NCI-H226 (cell line): ENCODE measurements around the gene GDNF.
"Not testable (repeated sequence)": the region's sequence is repeated elsewhere in the genome, so short reads cannot be mapped to it uniquely, and the experiment has no call there.

Experiments used
- DNase-seq: peaks from one replicate; pipeline ENCODE4 v3.0.0-alpha.2; 2015

Gene GDNF

DNA sequence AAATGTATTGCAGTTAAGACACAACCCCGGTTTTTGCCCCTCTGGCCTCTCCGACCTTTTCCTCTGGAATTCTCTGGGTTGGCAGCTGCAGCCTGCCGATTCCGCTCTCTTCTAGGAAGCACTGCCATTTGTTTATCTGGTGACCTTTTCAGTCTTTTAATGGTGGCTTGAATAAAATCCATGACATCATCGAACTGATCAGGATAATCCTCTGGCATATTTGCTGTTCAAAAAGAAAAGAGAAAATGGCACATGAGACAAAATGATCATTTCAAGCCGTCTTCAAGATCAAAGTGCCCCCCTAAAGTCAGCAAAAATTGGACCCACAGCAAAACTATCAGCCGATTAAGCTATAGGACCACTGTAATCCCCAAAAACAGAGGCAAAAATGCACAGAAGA is 23.9 kb downstream of the GDNF start:
- DNase-seq: no peak

DNA sequence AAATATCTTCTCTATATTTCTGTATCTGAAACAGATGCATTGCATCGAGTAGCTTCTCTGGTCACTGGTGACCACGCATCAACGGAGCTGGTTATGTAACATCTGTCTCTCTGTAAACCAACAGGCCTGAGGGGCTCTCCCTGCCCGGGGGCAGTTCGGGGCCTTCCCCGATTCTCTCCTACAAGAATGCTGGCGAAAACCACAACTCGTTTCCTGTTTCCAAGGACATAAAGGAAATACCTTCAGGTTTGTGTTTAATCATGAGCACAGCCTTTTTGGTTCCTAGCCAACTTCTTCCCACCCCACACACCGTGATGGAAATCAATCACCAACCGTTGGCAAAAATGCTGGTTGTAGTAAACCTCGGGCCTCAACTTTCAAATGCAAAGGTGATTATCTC is 25.1 kb downstream of the GDNF start:
- DNase-seq: peak; percentile 98

DNA sequence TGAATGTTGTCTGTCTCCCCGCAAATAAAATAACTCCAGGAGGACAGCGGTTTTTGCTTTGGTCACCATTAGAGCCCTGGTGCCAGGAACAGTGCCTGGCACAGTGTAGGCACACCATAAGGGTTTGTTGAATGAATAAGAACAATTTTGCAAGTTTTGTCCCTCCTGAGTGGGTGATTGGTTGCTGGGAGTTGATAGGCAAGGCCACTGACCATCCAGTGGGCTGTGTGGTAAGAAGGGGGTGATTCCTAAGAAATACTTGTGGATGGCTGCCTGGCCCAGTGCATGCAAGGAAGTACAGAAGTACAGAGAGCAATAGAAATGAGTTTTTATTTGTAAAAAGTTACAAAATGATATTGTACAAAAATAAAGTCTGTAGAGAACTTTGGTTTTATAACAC is 27.5 kb downstream of the GDNF start:
- no peak for DNase-seq

DNA sequence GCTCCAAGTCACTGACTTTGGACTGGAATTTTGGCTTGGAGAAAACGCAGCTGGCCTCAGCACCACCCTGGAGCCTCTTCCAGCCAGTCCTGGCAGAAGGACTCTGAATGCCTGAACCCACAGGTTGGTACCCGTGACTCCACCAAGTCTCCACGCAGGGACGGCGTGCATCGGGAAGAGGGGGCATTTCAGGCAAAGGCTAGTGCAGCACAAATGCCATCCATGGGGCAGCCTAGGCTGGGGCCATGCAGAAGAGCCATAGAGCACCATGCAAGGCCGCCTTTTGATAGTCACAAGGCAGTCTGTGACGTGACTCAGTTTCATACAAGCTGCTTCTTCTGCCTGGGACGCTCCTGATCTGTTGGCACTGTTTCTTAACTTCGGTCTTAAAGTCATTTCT is 28.0 kb downstream of the GDNF start:
- no peak for DNase-seq

DNA sequence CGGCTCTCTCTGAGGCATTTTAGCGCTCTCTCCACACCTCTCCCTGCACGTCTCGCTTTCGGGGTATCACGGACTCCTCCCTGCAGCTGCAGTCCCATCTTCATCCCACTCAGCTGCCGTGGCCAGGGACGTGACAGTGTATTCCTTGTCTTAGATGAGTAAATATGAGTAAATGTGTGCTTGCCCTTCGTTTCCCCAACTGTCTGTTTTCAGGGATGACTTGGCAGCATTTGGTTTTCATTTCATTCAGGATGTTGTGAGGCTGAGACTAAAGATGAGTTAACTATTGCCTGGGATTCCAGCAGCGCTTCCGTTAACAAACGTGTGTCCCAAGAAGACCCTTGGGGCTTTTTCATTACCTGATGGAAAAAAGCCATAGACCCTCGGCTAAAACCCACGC is 29.5 kb downstream of the GDNF start:
- no peak for DNase-seq

DNA sequence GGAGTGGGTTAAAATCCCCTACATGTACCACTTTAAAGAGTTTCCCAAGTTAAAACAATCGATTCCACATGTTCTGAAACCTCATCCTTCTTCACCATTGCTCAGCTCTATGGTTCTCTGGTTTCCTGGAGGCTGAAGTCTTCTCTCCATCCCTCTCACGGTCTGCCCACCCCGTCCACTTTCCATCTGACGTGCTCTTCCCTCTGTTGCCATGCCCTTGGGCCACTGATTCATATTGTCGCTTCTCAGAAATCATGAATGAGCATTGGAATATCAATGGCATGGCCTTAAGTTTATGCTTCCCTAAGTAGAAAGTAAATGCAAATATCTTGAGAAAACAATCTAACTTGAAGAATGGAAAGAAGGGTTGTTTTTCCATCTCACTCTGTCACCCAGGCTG is 30.9 kb downstream of the GDNF start:
- DNase-seq: no peak

DNA sequence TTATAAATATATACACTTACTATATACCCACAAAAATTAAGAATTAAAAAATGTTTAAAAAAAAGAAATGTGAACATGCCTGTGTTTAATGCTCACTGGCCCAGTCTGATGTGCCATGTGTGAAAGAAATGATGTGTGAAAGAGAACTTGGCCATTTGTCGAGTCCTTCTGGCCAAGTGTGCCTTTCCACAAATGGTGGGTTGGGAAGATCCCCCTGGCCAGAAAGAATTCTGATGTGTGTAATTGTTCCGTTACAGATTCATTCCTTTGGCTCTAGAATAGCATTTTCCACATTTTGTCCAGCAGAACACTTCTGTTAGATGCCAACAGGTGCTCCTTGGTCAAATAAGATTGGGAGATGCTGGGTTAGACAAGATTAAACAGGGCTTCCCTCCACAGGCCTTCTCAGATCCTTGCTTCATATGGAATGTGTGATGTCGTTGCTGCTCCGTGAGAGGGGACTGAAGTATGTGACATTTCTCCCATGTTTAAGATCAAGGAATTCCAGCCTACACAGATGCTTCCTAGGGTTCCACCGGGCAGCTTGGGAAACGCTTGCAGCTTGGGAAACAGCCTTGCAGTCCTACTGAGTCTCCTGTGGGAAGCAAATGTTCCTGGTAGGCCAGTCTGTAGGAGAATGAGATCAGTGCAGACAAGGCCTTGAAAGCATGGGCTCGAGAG is 32.1 kb downstream of the GDNF start:
- DNase-seq: no peak

DNA sequence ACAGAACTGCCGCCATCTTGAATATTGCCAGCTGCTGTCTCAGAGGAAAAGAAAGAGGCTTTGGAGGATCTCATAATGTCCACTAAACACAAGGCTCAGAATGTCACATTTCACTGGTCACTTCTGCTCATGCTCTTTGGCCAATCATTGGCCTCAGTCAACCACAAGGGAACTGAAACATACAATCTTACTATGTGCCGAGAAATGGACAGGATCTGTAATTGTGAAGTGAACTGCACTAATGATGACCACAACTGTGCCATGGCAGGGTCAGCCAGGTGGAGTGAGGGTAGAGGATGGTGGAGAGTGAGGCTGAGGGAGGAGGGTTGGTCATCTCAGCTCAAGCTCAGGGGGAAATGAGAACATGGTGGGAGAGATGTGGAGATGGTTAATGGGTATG is 32.8 kb downstream of the GDNF start:
- DNase-seq: no peak

DNA sequence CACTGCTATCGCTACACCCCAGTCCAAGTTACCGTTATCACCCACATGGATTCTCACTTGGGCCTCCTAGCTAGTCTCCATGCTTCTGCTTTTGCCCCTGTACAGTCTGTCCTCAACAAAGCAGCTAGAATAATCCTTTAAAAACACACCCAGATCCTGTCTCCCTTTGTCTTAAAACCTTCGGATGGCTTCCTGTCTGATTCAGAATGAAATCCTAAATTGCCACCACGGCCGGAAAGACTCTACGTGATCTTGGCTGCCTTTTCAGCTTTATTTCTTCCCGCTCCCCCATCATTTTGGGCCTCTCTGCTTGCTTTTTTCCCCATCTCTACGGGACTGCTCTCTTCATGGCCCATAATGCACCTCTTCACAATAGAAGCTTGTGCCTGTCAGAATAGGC is 33.4 kb downstream of the GDNF start:
- no peak for DNase-seq

DNA sequence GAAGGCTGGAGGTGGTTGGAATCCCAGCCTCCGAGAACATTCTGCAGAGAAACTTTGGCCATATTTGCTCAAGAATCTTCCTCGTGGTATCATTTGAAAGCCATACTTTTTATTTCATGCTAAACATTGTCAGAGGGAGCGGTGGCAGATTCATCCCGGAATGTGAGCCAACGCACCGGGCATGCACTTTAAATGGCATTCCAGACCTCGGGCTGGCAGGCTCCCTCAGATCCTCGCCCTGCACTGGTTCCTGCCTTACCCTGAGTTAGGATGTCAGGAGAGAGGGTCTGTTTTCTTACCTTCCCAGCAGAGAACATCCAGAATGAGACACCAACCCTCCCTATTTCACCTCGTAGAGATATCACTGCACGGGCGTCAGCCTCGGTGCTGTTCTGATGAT is 33.8 kb downstream of the GDNF start:
- no peak for DNase-seq

DNA sequence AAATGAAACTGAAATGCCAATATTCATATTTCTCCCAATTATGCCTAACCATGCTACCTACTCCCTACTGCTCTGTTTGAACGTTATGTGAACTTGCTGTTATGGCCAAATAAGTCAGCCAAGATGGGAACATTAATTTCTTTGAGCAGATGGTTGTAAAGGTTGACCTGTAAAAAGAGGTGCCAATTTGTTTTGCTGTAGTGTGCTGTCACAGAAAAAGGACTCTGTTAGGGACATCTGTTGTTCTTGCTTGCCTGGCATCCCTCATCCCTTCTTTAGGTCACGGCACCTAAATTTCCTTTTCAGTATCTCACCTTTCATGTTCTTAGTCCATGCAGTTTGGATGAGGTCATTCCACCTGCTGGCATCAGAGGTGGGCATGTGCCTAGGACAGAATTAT is 35.4 kb downstream of the GDNF start:
- DNase-seq: no peak

DNA sequence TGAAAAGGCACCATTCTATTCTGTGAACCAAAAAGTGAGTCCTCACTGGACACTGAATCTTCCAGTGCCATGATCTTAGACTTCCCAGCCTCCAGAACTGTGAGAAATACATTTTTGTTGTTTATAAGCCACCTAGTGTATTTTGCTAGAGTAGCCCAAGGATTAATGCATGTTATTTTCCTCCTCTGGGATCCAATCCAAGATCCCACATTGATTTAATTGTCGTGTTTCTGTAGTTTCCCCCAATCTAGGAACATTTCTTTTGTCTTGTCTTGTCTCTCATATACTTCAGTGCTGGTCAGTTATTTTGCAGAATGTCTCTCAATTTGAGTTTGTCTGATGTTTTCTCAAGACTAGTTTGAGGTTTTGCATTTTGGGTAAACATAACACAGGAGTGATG is 36.4 kb downstream of the GDNF start:
- no peak for DNase-seq

DNA sequence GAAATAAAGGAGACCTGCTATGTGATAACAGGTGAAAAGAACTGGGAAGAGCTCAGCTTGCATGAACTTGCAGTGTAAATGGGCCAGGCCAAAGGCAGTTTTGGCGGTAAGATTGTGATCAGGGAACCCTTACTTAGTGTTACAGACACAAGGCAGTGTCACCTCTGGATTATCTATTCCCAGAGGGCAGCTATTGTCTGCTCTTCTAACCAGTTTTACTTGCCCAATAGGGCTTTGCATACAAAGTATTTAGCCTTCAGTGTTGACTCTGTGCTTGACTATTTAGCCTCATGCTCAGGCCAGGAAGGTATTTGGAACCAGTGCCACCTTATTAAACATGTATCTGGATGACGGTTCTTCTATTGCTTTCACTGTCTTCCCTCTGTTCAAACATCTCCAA is 38.3 kb downstream of the GDNF start:
- no peak for DNase-seq

DNA sequence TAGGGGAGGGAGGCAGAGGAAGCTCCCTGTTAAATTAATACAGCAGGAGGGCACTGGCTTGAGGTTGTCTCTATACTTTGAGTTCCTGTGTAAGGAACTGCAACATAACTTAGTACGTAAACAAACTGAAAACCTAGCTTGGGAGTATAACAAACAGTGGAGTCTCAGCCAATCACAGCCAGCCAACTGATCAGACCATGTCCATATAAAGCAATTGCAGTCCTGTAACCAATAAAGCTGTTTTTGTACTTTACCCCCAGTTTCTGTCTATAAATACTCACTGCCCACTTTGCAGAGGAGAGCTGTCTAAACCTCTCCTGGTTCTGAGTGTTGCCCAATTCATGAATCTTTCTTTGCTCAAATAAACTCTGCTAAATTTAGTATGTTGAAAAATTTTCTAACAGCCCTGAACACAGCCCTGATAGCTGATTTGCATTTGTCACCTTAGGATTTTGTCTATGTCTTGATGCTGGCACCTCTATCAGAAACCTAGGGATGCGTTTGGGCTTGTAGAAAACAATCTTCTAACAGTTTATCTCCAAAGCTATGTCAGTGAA is 39.9 kb downstream of the GDNF start:
- no peak for DNase-seq

DNA sequence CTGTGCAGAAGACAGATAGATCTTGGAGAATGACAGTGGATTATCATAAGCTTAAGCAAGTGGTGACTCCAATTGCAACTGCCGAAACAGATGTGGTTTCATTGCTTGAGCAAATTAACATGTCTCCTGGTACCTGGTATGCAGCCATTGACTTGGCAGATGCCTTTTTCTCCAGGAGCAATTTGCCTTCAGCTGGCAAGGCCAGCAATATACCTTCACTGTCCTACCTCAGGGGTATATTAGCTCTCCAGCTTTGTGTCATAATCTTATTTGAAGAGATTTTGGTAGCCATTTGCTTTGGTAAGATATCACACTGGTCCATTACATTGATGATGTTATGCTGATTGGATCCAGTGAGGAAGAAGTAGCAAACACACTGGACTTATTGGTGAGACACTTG is 43.4 kb downstream of the GDNF start:
- not testable (repeated sequence) for DNase-seq

DNA sequence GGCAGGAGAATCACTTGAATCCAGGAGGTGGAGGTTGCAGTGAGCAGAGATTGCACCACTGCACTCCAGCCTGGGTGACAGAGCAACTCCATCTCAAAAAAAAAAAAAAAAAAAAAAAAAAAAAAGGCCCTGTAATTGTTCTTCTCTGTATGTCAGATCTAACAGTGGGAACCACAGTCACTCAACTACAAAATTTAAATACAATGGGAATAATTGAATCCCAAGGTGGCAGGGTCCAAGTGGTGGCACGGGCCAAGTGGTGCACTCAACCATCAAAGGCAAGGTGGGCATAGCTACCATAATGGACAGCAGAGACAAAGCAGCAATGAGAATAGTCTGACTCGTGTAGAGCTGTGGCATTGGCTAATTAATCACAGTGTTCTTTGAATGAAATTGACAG is 44.5 kb downstream of the GDNF start:
- DNase-seq: not testable (repeated sequence)

DNA sequence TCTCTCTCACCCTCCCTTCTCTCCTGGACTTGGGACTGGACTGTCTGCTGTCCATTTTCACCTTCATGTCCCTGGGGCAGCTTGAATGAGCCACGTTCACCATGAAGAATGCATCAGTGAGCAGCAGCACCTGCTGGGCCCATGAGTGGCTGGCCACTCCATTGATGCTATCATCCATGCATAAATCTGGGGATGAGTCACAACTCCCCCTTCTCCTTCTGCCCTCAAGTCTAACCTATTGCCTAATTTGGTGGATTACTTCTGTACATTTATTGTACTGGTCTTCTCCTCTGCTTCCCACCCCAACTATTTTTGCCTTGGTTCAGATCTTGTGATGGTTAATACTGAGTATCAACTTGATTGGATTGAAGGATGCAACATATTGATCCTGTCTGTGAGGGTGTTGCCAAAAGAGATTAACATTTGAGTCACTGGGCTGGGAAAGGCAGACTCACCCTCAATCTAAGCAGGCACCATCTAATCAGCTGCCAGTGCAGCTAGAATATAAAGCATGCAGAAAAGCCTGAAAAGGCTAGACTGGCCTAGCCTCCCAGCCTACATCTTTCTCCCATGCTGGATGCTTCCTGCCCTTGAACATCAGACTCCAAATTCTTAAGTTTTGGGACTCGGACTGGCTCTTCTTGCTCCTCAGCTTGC is 46.7 kb downstream of the GDNF start:
- peak; percentile 40 for DNase-seq

DNA sequence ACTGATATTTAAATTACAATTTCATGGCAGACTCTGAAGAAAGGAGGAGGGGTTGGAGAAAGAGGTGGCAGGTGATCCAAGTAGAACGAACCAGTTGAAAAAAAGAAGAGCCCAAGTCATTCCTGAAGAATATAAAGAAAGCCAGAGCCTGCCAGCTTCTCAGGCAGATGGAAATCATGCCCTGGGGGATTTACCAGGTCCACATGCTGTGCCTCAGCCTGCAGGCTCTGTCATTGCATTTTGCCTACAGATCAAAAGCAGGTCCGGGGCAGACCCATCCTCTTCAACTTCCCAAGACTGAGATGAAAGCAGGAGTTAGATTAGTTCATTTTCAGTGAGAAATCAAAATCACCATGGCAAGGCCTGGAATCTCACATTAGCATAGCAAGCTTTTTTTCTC is 48.5 kb downstream of the GDNF start:
- DNase-seq: no peak

DNA sequence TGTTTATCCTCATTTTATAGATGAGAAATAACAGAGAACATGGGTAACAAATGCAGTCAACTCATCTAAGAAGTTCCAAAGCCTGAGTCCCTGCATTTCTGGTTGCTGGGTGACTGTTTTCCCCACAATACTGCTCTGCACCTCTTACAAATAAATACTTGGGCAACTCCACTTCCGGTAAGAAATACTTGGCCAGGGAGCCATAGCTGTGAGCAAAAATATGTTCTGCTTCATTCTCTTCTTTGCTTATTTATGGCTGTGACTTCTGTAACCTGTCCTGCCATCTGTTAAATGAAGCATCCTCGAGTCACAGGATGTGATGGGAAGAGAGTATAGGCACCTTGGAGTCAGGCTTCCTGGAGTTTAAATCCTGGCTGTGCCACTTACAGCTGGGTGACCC is 49.9 kb downstream of the GDNF start:
- DNase-seq: no peak

DNA sequence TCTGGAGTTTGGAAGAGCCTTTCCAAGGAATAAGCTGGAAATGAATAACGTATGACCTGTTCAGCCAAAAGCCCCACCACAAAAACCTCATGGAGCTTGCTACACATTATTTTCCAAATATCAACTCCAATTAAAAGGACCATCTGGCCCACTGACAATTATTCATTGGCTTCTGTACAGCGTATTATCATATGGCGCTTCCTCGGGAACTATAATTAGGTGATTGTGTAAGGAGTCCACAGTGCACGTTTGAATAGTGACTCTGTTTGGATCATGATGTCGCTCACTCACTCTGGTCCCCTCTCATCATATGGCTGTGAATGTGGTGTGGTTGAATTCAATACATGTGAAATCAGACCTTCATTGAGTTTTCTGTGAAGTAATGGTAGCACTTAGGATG is 52.1 kb downstream of the GDNF start:
- no peak for DNase-seq

DNA sequence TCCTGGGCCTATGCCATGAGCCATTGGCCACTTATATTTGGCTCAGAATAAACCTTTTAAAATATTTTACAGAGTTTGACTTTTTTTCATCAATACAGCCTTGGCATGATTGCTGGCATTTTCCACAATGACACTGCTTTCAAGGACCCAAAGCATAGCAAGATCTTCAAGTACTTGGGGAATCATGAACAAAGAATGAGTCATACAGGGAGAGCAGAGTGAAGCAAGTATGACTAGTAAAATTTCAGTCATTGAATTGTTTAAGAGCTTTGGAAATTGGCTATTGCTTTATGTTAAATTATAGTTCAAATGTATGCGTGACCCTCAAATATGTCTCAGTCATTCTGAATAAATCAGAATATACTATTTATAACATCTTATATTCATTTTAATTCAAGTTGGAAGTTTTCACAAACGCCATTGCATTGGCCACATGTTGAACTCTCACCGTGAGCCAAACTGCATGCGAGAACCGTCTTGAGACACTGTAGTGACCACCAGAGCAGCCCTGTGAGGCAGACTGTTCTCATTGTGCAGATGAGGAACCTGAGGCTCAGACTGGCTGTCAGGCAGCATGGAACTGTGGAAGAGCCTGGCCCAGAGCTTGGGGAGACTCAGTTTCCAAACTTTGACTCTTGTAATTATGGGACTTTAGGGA is 52.9 kb downstream of the GDNF start:
- peak; percentile 60 for DNase-seq

DNA sequence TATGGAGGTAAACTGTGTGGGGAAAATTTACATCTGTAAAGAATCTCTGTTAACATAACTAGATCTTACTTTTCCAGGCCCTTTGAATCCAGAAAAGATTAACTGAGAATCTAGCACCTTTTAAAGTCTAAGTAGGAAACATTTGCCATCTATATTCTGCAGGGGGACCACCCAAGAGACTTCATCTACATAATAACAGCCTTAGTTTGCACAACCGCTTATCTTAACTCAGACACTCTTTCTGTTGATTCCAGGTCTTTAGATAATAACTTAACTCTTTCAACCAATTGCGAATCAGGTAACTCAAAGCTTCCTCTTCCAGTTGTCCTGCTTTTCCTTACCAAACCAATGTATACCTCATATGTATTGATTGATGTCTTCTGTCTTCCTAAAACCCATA is 53.4 kb downstream of the GDNF start:
- DNase-seq: no peak

DNA sequence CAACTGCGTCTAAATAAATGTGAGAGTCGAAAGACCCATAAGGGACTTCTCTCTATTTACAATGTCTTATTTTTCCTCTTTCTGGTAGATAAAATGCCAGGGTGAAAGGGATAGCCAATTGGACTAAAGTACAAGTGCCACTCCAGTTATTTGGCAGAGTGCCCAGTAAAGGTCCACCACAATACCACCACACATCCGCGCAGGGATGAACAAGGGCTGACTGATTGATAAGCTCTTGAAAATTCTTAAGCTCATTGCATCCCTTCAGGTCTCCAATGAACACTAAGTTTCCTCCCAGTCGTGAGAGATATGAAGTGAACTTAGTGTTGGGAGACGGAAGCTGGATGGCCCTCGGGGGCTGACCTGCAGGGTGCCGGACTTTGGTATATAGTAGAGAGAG is 58.4 kb downstream of the GDNF start:
- not testable (repeated sequence) for DNase-seq

DNA sequence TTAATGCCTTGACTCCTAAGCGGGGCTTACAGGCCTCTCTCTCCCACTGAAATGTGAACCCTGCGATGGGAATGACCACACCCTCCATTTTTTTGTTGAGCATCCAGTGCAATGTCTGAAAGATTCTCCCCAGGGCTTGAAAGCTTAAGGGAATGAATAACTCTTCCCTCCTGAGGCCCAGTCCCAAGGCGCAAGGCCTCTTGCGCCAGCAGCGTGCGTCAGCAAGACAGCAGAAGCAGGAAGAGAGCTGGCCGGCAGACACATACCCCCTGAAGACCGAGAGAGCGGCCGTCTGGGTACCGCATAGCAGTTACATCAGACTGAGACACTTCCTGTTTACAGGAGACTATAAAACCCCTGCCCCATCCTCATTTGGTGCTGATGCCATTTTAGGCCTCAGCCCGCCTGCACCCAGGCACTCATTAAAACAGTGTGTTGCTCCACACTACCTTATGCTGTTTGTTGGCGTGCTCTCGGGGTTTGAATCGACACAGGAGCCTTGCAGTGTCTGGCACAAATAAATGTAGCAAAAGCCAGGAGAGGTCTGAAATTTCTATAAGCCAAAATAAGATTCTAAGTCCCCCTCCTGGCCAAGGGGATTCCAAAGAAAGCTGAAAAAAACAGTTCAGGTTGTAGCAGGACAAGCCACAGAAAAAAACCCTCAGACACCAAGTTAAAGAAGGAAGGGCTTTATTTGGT is 62.3 kb downstream of the GDNF start:
- no peak for DNase-seq
